ENCODE measurements around the gene NRP2.

The NRP2 gene

DNA sequence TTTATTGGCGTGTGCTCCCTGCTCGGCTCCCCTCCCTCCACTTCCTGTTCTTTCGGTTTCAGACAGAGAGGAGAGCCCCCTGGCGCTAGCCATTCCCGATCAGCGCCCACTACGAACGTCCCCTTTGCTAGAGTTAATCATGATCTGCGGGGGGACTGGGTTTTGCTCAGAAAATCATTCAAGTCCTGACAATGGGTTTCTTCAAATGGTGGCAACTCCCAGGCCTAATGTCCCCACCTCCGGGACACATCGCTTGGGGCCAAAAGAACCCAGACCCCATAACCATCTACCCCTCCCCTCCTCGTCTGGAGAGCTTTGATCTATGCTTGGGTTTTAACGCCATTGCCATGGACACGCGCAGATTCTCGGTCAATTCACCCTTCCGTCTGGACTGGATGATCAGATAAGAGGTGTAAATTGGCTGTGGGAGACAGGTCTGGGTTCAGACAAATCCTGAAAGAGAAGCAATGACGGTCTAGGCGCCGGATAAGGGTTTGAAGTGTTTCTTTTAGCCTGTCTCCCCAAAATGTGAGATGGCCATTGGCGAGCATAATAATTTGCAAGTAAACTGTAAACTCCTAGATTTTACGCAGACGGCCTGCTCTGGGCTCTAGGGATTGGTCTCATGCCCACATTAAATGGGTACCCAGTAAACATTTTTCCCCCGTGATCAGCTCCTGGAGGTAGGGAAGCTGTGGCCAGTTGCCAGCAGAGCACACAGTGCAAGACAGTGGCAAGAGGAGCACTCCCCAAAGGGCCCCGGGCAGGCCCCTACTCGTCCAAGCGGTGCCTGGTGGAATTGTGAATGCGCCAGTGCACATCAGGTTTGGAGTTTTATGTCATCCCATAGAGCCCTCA lies 4.7 kb downstream of the NRP2 start:
- DNase-seq (ENCODE audit: low read depth): no peak

DNA sequence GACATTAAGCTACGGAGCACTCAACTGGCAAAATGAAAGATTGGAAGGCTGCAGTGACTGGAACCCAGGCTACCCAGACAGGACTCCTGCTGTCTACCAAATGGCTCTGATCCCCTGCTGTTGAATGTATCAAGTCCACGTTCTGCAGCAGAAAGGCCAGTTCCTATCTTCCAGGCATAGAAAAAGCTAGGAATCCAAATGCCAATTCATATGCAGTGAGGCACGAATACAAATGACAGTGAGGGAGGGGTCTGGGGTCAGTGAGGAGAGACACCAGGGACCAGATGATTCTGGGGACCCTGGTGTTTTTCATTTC lies 5.3 kb downstream of the NRP2 start:
- DNase-seq (ENCODE audit: low read depth): no peak

DNA sequence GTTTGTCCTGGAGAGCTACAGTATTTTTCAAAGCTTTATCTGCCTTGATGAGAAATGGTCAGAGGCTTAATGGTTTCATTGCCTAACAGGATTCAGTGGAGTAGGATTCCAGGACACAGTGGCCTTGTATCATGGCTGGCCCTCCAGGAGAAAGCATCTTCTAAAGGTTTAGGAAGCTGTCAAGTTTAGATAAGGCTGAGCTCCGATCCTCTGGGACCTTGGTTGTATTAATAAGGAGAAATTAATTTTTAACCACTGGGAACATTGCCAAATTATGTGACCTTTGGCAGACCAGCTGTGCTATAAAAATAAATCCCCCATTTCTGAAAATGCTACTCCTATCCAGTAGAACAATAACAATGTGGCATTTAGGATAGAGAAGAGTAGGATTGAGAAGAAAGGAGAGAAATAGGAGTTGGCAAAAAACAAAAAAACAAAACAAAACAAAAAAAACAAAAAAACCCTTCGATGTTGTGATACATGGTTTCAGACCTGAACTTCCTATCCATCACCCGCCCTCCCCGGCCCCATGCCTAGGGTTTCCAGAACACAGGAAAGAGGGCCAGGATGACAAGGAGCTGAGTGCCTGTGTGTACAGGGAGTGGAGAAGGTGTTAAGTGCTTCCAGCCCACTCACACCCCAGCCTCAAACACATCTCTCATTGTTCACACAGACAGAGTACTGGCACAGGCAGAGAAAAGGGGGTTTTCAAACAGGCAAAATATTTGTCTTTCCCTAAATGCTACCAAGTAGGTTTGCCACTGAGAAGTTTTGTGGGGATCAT lies 6.3 kb downstream of the NRP2 start:
- DNase-seq (ENCODE audit: low read depth): no peak

DNA sequence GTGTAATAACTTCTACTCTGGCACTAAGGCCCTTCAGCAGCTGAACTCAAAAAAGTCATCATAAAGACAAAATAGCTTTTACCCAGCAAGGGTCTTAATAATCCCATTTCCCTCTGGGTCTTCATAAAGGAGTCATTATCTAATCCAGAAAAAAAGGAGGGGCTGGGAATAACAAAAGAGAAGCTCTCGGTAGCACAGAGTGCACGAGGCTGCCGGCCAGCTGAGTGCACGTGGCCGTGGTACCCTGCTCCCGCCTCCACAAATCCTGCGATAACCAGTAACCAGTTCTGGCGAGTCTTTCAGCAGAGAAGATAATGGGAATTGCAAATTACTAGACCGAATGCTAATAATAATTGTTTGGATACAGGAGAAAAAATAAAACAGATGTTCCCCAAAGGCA lies 7.5 kb downstream of the NRP2 start:
- no peak for DNase-seq (ENCODE audit: low read depth)

DNA sequence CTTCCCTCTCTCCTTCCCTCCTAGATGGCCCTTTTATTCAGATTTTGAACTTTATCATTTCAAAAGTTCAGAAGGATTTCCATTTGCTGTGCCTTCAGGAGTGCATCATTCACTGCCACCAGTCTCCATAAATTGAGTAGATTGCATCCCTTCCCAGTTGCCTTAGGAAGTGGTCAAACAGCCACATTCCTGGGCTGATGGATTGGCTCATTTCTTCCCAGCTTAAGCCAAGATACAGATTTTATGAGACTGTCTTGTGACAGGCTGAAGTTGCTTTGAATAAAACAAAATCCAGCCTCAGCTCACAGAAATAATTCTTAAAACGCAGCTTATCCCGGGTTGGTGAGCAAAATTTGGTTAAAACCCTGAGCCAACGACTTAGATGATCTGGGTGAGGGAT lies 9.8 kb downstream of the NRP2 start:
- peak; percentile 60 for DNase-seq (ENCODE audit: low read depth)

DNA sequence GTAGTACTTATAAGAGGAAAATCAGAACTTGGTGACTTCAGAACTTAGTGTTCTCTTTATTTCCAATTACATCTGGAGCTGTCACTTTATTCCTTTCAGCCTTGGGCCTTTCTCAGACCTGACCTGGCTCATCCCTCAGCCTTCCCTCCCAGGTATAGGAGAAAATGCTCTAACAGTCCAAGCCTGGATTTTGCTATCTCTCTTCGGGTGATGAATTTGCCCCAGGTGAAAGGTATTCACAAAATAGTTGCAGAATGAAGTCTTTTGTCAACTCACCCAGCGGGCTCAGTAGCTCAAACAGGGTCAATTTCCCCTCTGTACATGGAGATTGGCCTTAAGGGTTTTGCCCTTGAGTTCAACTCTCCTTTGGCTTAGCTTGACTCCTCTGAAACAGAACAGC lies 12.0 kb downstream of the NRP2 start:
- DNase-seq (ENCODE audit: low read depth): no peak

DNA sequence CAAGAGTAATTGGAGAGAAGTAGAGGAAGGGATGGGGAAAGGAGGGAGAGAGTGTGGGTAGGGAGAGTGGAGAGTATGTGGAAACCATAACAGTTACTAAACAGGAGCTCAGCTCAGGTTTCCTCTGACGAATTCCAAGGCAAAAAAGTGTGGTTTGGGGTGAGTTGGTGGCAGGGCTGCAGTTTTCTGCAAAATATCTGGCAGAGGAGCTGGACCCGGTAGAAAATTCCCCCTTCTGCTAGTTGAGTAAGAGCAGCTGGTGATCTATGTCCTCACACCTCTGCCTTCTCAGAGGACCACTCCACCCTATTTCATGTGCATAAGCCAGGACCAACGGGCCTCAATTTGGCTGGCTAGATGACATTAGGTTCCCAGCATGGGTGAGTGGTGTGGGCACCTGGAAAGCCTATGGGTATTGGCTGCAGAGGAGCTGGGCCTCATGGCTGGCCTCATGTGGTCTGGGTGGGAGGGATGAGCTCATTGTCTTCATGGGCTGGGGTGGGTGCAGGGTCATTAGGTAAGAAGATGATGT lies 13.2 kb downstream of the NRP2 start:
- DNase-seq (ENCODE audit: low read depth): no peak

DNA sequence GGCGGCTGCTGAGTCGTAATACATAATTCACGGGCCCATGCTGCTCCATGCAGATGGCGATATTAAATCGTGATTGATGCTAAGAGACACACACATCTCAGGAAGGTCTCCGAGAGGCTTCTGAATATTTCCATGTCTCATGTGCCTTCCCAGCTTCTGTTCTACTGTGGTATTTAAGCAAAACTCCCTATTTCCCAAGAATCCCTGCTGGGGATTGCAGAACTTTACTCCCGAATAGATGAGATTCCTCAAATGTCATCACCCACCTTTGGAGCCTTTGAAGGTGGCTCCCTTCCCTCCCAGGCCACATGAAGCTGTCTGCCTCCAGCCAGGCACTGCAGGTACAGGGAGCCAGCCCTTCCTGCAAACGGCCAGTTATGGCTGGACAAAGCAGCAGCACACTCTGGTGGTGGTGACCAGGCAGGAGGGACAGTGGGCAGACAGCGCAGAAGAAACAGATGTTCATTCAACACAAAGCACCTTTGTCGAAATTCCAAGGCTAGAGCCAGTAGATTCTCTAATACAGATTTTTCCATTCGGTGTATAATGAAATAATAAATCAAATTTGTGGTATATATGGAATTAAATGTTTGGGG lies 14.1 kb downstream of the NRP2 start:
- DNase-seq (ENCODE audit: low read depth): no peak

DNA sequence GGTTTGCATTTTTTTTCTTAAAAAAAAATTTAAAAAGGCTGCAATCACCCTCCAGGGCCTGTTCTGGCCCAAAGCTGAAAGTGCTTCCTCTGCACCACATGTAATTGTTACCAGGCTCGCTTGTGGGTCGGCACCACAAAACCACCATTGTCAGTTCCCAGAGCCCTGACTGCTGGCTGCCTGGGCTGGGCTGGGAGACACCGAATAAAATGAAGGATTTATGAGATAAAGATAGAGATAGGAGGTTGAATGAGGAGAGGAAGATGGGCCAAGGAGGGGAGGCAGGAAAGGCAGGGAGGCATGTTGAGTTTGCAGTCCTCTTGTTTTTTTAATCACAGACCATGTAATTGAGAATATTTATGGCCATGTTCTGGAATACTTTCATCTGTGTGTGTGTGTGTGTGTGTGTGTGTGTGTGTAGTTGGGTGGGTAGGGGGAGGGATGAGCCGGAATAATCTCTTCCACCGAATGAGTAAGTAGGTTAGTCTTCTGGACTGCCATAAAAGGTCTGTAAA lies 14.7 kb downstream of the NRP2 start:
- no peak for DNase-seq (ENCODE audit: low read depth)

DNA sequence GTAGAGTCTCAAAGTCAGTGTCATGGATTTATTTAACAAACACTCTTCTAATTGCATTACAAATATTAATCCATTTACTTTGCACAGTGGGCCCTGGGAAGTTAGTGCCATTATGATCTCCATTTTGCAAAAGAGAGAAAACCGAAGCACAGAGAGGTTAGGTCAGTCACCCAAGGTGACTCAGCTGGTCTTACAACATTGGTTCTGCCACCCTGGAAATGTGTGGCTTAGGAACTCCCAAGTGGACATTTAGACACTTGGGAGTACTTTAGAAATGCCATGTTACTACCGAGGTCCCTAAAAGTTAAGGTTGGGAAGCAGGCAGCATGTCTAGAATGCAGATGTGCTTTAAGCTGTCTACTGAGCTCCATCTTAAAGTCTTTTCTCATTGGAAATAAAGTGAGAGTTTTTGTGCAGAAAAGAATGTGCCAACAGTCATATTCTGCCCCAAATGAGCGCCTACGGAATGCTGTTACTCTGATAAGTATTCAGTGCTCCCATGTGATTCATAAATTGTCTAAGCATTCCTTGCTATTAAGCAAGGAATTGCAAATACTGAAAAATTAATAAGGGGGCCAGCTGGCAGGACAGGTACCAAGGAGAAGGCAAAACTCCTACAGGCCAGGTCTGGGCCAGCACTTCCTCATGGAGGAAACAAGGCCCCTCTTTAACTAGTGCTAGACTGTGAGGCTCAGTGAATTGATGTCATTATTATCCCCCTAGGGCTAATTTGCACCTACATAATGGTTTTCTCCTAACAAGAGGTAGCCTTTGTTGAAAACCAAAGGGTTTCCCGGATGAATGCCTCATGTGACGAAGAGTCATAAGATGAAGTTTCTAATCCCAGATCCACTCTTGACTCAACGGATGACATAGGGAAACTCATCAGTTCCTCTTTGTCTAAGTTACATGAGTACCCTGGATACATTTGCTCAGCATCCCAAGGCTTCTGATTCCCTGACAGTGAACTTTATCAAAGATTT lies 16.3 kb downstream of the NRP2 start:
- no peak for DNase-seq (ENCODE audit: low read depth)

DNA sequence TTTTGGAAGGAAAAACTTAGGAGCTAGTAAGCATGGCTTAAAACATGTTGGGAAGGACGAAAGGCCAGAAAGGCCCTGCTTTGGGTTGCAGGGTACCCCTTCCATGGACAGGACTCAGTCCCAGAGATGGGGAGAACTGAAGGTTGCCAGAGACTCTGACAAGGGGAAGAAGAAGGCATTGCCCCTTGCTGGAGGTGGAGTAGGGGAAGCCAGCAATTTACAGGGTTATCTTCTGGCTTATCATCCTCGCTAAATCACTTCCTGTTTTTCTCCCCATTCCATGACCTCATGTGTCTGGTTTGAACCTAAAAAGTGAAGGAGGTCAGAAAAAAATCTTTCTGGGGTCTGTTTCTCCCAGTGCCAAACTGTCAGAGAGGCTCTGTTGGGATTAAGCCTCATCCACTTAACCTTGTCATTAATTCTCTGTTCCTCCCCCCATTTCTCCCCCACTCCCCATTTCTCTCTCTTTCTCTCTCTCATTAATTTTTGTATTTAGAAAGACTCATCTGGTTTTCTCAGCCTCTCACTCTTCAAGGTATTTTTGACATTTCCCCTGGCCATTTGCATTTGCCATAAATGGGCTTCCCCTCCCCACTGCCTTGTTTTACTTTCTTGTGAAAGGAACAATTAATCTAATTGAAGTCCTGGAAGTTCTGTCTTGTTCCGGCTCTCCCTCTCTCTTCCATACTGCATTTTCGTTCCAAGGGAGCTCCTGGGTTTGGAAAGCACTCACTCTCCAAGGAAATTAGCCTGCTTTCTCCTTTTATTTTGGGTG lies 17.4 kb downstream of the NRP2 start:
- DNase-seq (ENCODE audit: low read depth): no peak

DNA sequence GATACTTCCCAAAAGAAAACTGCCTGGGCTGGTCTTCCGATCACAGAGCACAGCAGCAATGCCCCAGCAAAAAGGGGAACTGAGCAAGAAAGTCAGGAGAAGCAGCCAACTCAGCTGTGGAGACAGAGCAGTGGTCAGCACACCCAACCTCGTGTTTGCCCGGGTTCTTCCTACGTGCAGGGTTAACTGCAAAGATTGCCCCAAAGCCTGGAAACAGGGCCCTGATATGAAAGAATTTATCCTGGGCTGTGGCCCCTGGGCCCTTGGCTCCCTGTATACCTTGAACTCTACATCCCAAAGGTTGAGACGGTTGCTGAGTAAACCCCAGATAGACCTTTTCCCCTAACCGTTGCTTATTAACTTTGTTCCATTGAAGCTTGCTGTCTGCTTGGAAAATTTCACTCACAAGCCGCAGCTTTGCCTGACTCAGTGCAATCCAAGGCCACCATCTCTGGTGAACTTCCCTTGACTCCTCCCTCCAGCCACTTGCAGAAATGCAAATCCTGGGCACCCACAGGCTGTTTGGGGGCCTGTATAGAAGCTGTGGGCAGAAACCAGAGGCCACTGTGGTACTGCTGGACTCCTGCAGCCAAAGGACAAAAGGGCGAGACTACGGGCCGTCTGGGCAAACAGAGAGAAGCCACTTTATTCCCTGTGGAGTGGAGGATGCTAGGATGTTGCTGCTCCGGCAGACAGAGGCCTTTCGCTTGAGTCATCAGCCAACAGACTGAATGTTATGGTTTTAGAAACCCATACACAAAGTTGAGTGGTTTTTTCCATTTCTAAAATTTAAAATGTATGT lies 18.2 kb downstream of the NRP2 start:
- DNase-seq (ENCODE audit: low read depth): peak; percentile 53

DNA sequence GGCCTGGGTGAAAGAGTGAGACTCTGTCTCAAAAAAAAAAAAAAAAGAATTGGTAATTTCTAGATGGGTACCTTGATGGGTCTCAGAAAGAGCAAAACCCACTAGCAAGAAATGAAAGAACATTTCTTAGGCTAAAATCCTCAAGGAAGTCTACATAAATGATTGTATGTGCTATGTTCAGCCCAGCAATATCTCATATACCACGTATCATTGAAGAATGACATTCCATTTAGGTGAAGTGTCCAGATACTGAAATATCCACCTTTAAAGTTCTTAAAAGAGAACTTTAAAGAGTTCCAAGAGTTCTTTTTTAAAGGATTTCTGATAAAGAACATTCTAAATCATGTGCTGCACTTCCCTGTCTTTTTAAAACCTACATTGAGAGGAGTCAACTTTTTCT lies 19.2 kb downstream of the NRP2 start:
- no peak for DNase-seq (ENCODE audit: low read depth)

DNA sequence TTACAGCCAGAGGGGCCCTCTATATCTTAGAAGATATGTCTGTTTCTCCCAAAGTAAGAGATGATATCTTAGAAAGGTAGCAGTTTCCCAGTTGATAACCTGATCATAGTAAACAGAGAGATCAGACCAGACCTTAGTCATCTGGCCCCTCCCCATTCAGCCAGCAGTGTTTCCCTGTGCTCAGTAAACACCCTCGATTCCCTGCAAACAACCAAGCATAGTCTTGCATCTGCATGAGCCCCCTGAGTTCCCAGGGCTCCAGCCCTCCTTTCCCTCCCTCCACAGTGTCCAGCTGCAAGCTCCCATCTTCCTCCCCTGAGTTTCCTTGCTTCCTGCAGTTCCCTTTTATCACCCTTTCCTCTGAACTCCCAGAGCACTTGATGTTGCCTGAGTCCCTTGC lies 20.3 kb downstream of the NRP2 start:
- DNase-seq (ENCODE audit: low read depth): no peak

DNA sequence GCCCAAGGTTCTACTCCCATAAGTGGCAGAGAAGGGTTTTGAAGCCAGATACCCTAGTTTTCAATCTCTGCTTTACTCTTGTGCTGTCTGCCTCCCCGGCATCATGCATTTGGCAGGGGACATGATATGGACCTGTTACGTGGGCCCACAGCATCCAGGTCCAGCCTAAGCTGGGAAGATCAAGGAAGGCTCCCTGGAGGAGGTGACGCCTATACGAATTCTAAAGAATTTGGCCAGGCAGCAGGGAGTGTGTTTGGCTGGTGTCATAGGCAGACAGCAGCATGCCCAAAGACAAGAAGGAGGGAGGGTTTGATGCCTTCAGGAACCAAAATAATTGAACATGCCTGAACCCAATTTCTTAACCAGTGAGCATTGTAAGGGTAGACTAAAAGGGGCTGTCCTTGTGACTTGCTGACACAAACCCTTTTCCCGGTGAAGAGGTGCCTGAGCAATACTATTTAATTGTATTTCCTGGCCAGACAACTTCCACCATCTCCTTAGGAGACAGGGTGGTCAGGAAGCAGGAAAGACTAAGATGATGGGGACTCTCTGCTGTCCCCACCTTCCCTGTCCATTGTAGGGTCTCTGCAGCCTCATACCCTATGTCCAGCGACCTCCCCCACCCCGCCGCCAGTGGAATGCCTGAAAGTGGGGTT lies 21.3 kb downstream of the NRP2 start:
- DNase-seq (ENCODE audit: low read depth): no peak

DNA sequence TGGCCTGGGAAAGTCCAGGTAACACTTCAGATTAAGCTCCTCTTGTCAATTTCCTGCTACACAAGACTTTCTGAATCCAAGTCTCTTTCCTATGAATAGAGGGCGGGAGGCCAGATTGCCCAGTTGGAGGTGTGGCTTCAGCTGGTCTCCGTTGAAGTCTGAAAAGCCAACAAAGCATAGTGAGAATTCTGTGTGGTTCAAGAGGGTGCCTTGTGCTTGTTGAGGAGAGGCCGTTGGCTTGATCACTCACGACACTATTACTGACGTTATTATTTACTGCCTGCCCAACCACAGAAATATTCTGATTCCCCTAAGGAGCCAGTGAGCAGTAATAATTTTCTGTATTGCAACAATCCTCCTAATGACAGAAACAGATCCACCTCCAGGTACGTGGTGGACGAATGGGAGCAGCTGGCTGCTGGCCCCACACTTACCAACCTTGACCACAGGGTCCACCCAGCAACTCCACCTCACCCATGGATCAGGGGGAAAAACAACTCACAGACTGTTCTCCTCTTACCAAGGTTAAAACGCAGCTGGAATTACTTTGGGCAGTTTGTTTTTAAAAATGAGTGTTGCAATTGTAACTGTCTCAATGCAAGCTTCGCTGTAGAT lies 21.9 kb downstream of the NRP2 start:
- DNase-seq (ENCODE audit: low read depth): peak; percentile 53

DNA sequence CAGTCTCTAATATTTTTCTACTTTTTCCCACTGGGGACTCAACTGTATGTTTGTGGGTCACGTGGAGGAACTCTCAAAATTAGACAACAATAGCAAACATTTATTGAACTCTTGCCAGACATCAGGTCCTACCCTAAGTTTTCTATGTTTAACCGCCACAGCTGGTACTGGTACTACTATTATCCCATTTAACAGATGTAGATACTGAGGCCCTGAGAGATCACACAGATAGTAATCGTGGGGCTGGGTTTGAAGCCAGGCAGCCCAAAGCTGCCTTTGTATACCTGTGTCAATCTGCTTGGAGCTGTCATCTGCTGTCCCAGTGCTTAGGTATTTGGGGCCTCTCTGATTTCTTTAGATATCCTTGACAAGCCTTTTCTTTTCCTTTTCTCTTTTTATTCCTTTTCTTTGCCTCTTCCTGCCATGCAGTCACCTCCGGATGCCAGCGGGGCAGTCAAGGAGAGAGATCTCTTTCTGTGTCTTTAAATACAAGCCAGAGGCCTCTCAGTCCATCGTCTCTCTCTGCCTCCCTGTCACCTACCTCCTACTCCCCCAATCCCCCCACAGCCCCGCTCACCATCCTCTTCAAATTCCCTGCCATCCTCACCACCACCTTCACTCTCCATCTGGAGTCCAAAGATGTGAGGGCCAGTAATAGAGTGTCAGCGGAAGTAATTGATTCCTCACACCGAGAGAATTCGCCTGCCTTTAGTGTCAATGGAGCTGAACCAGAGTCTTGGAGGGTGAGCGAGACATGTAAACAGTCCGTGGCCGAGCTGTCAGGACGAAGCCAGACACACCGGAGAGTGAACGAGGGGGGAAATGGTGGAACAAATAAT lies 23.4 kb downstream of the NRP2 start:
- DNase-seq (ENCODE audit: low read depth): no peak

Data from GM04504 (cell line).